ENCODE data around the gene TSBP1. TPM values are rescaled to one million over a fixed set of nuclear protein-coding genes. Genes with fewer than 3 reads are reported as not detected.

TSBP1 gene
- total and polyA plus RNA-seq, 2 of the 13 experiments (the other 11 are each of a cell fraction or from before 2014, with no cell fraction given), result not detected

- TF ChIP-seq, protein P1, sequence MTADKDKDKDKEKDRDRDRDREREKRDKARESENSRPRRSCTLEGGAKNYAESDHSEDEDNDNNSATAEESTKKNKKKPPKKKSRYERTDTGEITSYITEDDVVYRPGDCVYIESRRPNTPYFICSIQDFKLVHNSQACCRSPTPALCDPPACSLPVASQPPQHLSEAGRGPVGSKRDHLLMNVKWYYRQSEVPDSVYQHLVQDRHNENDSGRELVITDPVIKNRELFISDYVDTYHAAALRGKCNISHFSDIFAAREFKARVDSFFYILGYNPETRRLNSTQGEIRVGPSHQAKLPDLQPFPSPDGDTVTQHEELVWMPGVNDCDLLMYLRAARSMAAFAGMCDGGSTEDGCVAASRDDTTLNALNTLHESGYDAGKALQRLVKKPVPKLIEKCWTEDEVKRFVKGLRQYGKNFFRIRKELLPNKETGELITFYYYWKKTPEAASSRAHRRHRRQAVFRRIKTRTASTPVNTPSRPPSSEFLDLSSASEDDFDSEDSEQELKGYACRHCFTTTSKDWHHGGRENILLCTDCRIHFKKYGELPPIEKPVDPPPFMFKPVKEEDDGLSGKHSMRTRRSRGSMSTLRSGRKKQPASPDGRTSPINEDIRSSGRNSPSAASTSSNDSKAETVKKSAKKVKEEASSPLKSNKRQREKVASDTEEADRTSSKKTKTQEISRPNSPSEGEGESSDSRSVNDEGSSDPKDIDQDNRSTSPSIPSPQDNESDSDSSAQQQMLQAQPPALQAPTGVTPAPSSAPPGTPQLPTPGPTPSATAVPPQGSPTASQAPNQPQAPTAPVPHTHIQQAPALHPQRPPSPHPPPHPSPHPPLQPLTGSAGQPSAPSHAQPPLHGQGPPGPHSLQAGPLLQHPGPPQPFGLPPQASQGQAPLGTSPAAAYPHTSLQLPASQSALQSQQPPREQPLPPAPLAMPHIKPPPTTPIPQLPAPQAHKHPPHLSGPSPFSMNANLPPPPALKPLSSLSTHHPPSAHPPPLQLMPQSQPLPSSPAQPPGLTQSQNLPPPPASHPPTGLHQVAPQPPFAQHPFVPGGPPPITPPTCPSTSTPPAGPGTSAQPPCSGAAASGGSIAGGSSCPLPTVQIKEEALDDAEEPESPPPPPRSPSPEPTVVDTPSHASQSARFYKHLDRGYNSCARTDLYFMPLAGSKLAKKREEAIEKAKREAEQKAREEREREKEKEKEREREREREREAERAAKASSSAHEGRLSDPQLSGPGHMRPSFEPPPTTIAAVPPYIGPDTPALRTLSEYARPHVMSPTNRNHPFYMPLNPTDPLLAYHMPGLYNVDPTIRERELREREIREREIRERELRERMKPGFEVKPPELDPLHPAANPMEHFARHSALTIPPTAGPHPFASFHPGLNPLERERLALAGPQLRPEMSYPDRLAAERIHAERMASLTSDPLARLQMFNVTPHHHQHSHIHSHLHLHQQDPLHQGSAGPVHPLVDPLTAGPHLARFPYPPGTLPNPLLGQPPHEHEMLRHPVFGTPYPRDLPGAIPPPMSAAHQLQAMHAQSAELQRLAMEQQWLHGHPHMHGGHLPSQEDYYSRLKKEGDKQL (CRISPR knock-in tag; IDR thresholded peaks at IDR 0.05; ENCODE audit: low read depth), result no peak
- TF ChIP-seq MTA1 (CRISPR knock-in tag; IDR thresholded peaks at IDR 0.05; ENCODE audit: borderline replicate concordance) (no peak), ZFP41 (CRISPR knock-in tag; IDR thresholded peaks at IDR 0.05; ENCODE audit: borderline replicate concordance) (no peak), ZNF713 (CRISPR knock-in tag; IDR thresholded peaks at IDR 0.05) (no peak)
- TF ChIP-seq, protein P2, sequence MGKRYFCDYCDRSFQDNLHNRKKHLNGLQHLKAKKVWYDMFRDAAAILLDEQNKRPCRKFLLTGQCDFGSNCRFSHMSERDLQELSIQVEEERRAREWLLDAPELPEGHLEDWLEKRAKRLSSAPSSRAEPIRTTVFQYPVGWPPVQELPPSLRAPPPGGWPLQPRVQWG (CRISPR knock-in tag; IDR thresholded peaks at IDR 0.05; ENCODE audit: borderline replicate concordance, low read depth), result no peak
Measured at GRCh38 chr6:32293695-32294094, 78.0 kb downstream of the TSBP1 start (continued).

DNA sequence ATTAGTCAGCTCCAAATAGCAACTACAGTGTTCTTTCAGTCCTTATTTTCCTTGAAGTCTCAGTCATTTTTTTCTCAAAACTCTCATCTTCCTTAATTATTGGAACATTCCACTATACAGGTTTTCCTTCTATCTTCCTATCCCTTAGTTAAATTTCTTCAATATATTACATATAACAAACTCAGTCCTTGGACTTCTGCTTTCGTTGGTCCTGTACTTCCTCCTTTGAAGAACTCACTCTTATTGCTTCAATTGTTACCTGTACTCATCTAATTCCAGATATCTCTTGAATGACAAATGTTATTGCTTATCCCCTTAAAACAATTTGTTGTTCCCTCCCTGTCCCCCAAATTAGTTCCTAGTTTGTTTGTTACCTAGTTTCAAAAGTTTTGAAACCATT lies 80.2 kb downstream of the TSBP1 start:
- Histone ChIP-seq H3K27ac (ENCODE audit: extremely low read length, insufficient read depth, low read length) (no peak overlapping the region), H3K9me3 (ENCODE audit: low read length) (no peaks in the 10 kb centered on the region), H3K27me3 (ENCODE audit: control insufficient read depth in 1 of 2, insufficient read depth in 2 of 2, low read length in 2 of 2) (no peaks in the 10 kb centered on the region), H3K4me1 (ENCODE audit: insufficient read depth, low read length) (no peaks in the 10 kb centered on the region), H2AFZ (ENCODE audit: low read length) (no peak overlapping the region), H3K36me3 (replicated peaks in 1 of 2; ENCODE audit: control insufficient read depth in 1 of 2, insufficient read depth in 2 of 2, low read length in 2 of 2) (no peaks in the 10 kb centered on the region), H3K4me2 (ENCODE audit: low read depth, low read length) (no peak overlapping the region), H3K79me2 (ENCODE audit: insufficient read depth, low read length) (no peaks in the 10 kb centered on the region), H3K4me3 (replicated peaks in 1 of 3; ENCODE audit: insufficient read depth in 1 of 3, low read depth in 2 of 3, low read length in 3 of 3) (no peak overlapping the region), H4K20me1 (ENCODE audit: insufficient read depth, low read length) (no peaks in the 10 kb centered on the region), H3K9ac (ENCODE audit: insufficient read depth, low read depth, low read length) (no peak overlapping the region)
- no TSS peak for BruUV-seq (replicated peaks)
- WGBS (ENCODE audit: low lambda C conversion rate), result 0% methylated on average over 1 of the region's 1 CpG
- ChIA-PET CTCF (ENCODE audit: low intra/inter-chr PET ratio, low total read pairs) (no interaction called here), POLR2A (no interaction called here)
- intact Hi-C loops (cut with micrococcal nuclease; ENCODE audit: unreplicated experiment) (no loop called here), in situ Hi-C loops (cut with HindIII; ENCODE audit: extremely low pct_ligation_motif_present, low pct_unique_long_range_greater_than_20kb) (no loop called here)
- no peak for ATAC-seq
- no peak for FAIRE-seq
- DNase-seq (ENCODE audit: low spot score), result no peak
- TF ChIP-seq REPIN1 (CRISPR knock-in tag; IDR thresholded peaks at IDR 0.05; ENCODE audit: borderline replicate concordance, low read depth) (no peak), MAFF (IDR thresholded peaks at IDR 0.05; ENCODE audit: low read depth, low read length) (no peak), MED1 (CRISPR knock-in tag; IDR thresholded peaks at IDR 0.05) (no peak), ZBTB1 (CRISPR knock-in tag; IDR thresholded peaks at IDR 0.05; ENCODE audit: borderline replicate concordance) (no peak), DZIP1 (CRISPR knock-in tag; IDR thresholded peaks at IDR 0.05) (no peak), ZSCAN20 (CRISPR knock-in tag; IDR thresholded peaks at IDR 0.05; ENCODE audit: borderline replicate concordance) (no peak), ZNF709 (CRISPR knock-in tag; IDR thresholded peaks at IDR 0.05) (no peak)
- TF ChIP-seq, protein P3, sequence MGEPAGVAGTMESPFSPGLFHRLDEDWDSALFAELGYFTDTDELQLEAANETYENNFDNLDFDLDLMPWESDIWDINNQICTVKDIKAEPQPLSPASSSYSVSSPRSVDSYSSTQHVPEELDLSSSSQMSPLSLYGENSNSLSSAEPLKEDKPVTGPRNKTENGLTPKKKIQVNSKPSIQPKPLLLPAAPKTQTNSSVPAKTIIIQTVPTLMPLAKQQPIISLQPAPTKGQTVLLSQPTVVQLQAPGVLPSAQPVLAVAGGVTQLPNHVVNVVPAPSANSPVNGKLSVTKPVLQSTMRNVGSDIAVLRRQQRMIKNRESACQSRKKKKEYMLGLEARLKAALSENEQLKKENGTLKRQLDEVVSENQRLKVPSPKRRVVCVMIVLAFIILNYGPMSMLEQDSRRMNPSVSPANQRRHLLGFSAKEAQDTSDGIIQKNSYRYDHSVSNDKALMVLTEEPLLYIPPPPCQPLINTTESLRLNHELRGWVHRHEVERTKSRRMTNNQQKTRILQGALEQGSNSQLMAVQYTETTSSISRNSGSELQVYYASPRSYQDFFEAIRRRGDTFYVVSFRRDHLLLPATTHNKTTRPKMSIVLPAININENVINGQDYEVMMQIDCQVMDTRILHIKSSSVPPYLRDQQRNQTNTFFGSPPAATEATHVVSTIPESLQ (CRISPR knock-in tag; conservative IDR thresholded peaks at IDR 0.05), result no peak

All from HepG2 (cell line).